ENCODE results near the gene MACROH2A2.
"Not testable (repeated sequence)": the region's sequence is repeated elsewhere in the genome, so short reads cannot be mapped to it uniquely, and the experiment has no call there.

Gene MACROH2A2

GRCh38 chr10:70101068-70101562 lies 48.5 kb downstream of the MACROH2A2 start:
- not testable (repeated sequence) for DNase-seq (ENCODE audit: low read depth in 2 of 2)

DNA sequence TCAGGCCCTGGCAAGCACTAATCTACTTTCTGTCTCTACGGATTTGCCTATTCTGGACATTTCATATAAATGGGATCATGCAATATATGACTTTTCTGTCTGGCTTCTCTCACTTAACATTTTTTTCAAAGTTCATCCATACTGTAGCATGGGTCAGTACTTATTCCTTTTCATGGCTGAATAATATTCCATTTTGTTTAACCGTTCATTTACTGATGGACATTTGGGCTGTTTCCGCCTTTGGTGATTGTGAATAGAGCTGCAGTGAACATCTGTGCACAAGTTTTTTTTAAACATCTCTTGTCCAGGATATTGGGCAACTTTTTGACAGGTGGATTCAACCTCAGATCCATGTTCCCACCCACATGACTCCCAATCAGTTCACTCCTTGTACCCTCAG lies 49.0 kb downstream of the MACROH2A2 start:
- DNase-seq (ENCODE audit: low read depth in 2 of 2): no peak

DNA sequence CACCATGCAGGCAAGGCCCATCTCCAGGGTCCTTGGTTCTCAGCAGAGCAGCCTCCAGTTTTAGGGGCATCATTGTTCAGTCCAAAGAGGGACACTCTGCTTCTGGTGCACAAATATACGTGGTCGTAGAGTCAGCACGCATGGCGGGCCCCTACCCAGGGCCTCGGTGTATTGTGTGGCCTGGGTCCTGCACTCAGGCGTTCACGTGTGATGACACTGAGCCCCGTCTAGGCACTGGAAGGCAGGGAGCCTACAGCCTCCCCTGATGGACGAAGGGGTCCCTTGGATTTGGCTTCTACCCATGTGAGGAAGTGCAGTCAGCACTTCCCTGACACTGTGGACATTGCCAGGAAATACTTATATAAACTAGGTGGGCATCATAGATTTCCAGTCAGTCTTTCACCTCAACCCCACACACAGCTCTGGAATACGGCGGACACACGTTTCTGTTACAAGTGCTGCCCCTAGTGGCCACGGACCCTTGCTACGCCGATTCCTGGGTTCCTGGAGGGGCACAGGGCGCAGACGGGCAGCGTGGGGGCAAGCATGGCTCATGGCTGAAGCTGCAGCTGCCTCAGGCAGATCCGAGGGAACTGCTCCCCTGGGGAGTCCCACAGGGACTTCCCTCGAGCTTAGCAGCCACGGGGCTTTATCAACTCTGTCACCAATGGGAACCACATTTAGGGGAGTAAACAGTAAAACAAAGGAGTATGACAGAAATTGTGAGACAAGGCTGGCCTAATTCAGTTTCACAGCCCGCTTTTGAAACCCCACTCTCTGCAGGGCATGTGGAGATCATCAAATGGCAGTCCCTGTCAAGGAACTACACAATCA lies 54.5 kb downstream of the MACROH2A2 start:
- no peak for DNase-seq (ENCODE audit: low read depth in 2 of 2)

- DNase-seq (ENCODE audit: low read depth in 2 of 2): no peak
Observed at GRCh38 chr10:70109064-70109729, 56.6 kb downstream of the MACROH2A2 start.

DNA sequence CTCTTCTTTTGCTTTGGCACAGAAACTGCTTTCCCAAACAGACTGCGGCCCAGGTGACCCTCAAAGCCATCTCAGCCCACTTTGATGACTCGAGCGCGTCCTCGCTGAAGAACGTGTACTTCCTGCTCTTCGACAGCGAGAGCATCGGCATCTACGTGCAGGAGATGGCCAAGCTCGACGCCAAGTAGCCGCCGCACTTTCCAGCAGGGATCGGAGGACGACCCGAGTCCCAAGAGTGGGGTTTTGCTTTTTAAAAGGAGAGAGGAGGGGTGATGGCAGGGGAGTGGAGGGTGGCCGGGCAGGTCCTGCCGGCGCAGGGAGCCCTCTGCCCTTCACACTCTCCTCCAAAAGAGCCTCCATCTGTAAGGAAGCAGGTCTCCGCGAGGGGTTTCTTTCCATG lies 58.9 kb downstream of the MACROH2A2 start:
- no peak for DNase-seq (ENCODE audit: low read depth in 2 of 2)

- DNase-seq (ENCODE audit: low read depth in 2 of 2): no peak
Observed at GRCh38 chr10:70112071-70112470, 59.4 kb downstream of the MACROH2A2 start.

DNA sequence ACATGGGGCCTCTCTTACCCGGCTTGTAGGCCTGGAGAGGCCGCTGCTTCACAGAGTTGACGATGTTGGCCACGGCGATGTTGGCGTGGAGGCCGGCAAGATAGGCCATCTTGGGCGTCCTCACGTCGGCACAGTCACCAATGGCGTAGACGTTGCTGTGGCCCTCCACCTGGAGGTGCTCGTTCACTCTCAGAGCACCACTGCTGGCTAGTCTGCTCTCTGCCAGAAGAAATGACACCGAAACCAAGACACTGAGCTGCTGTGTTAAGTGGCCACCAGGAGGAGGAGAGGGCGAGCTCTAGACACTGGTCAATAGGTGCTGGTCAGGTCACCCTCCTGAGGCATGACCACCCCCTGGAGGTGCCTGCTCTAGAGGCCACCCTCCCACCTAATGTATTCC lies 62.3 kb downstream of the MACROH2A2 start:
- no peak for DNase-seq (ENCODE audit: low read depth in 2 of 2)

GRCh38 chr10:70115948-70116682 lies 63.5 kb downstream of the MACROH2A2 start:
- peak in 1 of 2 donors; percentile 27 for DNase-seq (ENCODE audit: low read depth in 2 of 2)

DNA sequence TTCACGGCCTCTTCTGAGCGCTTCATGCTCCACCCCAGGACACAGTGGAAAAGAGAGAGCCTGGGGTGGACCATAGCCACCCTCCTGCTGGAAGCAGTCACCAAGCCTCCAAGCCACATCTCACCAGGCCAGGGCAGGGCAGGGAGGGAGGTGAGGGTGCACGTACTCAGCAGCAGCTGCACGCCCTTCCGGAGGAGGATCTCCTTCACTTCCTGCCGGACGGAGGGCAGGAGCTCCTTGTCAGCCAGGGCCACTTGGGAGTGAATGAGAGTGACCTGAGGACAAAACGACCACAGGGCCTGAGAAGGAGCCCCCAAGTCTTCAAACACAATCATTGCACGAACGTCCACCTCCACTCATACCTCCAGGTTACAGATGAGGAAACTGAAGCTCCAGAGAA lies 65.0 kb downstream of the MACROH2A2 start:
- DNase-seq (ENCODE audit: low read depth in 2 of 2): no peak

DNA sequence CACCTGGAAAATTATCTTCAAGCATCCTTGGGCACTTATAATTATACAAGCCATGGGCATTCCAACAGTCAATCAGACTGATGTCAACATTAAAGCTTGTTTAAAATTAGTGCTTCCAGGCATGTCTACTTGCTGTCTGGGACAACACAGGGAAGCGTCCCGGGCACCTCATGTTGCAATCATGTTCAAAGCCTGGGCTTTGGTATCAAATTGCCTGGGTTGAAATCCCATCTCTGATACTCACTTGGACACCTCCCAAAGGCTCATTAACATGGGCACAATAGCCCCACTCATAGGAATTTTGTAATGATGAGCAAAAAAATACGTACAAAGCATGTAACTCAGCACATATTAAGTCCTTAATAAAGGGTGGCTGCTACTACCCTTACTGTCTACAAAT lies 65.5 kb downstream of the MACROH2A2 start:
- DNase-seq (ENCODE audit: low read depth in 2 of 2): no peak

GRCh38 chr10:70119197-70119596 lies 66.6 kb downstream of the MACROH2A2 start:
- DNase-seq (ENCODE audit: low read depth in 2 of 2): no peak

DNA sequence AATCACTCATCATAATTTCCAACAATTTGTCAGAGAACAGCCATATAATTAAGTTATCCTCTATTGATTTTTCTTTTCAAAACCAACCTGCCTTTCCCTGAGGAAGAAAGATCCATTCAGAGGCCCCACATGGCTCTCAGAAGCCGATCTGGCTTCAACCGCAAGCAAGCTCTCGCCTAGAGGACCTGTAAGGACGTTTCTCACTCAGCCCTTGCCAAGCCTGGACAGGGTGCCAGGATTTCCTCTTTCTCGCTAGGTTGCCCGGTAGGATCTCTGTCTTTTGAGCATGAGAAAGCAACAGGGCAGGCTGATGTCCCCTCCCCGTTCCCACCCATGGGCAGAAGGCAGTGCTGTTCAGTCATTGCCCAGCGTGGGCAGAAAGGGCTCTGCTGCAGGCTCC lies 67.0 kb downstream of the MACROH2A2 start:
- no peak for DNase-seq (ENCODE audit: low read depth in 2 of 2)

DNA sequence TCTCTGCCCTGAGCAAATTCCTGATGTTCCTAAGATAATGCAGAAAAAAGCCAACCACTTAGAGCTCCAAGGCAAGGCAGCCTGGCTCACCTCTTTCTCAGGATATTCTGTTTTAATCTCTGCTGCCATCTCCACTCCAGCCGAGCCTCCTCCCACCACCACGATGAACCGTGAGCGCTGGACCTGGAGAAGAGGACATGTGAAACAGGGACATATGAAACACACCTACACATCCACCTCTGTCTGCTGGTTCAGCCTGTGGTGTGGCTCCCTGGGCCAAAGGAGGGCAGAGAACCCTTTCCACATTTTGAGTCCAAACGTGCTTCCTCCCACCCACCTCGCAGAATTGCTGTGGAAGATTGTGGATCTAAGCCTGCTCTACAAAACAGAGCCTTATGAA lies 67.8 kb downstream of the MACROH2A2 start:
- DNase-seq (ENCODE audit: low read depth in 2 of 2): no peak

DNA sequence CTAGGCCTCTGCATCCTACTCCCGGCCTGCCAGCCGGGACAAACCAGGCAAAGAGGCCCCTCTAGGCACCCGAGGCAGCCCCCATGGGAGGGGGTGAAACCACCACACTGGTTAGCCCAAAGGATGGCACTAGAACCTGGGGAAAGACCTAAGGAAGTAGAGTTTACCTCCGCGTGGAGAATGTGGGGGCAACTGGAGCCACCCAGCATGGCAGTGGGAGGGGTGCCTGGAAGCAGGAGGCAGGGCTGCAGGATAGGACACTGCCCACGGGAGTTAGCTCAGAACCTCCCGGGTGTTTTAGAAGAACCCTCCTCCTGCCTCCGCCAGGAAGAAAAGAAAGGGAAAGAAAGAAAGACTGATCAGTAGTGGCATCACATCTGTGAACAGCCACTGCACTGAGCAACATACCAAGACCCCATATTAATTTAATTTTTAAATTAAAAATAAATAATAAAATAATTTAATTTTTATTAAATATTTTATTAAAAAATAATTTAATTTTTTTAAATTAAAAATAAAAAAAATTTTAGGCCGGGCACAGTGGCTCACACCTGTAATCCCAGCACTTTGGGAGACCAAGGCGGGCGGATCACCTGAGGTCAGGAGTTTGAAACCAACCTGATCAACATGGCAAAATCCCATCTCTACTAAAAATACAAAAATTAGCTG lies 68.8 kb downstream of the MACROH2A2 start:
- no peak for DNase-seq (ENCODE audit: low read depth in 2 of 2)

- no peak for DNase-seq (ENCODE audit: low read depth in 2 of 2)
Observed at GRCh38 chr10:70122742-70123141, 70.1 kb downstream of the MACROH2A2 start.

- not testable (repeated sequence) for DNase-seq (ENCODE audit: low read depth in 2 of 2)
Observed at GRCh38 chr10:70123166-70123565, 70.5 kb downstream of the MACROH2A2 start.

DNA sequence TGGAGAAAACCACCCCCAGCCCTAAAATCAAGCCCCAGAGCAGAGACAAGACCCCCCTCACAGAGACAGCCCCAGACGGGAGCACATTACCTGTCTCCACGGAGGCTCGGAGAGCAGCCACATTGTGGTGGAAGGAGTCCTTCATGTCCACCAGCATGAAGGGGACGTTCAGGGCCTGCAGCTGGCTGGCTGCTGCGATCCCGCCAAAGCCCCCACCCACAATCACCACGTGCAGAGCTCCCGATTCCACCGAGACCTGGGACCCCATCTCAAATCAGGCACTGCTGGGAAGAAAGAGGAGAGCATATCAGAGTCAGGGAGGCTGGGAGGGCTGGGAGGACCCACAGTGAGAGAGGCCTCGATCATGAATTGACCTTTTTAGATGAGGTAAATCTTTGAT lies 71.2 kb downstream of the MACROH2A2 start:
- no peak for DNase-seq (ENCODE audit: low read depth in 2 of 2)

GRCh38 chr10:70124415-70124814 lies 71.8 kb downstream of the MACROH2A2 start:
- DNase-seq (ENCODE audit: low read depth in 2 of 2): no peak

DNA sequence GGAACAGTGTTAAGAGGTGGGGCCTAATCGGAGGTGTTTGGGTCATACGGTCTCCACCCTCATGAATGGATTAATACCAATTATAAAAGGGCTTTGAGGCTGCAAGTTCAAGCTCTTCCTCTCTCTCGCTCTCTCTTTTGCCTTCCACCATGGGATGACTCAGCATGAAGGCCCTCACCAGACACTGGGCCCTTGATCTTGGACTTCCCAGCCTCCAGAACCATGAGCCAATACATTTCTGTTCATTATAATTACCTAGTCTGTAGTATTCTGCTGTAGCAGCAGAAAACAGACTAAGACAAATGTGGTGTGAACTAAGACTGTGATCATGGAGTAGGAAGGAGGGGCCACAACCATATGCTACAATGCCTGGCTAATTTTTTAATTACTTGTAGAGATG lies 72.3 kb downstream of the MACROH2A2 start:
- DNase-seq (ENCODE audit: low read depth in 2 of 2): no peak

DNA sequence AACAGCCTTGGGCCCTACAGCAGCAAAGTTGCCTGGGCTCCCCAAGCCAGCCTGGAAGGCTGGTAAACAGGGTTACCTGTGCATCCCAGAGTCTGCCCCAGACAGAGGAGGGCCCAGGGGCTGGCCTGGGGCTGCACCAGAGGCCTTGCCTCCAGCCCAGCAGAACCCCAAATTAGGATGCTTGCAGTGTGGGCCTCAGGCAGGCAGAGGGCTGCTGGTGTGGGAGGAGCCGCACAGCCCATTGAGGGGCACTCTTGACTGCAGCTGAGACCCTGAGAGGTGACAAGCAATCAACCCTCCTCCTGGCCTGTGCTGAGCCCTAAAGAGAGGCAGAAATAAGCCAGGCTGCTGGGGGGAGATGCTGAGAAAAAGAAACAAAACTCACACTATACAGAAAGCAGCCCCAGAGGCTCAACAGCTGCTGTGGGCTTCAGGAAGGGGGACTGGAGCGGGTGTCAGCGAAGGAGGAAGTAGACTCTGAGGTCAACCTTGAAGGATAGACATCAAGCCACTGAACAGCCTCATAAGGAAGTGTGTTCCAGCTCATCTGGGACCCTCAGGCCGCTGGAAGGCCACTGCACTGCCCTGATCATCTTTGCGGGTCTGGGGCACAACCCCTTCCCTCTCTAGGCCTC lies 73.4 kb downstream of the MACROH2A2 start:
- DNase-seq (ENCODE audit: low read depth in 2 of 2): no peak

DNA sequence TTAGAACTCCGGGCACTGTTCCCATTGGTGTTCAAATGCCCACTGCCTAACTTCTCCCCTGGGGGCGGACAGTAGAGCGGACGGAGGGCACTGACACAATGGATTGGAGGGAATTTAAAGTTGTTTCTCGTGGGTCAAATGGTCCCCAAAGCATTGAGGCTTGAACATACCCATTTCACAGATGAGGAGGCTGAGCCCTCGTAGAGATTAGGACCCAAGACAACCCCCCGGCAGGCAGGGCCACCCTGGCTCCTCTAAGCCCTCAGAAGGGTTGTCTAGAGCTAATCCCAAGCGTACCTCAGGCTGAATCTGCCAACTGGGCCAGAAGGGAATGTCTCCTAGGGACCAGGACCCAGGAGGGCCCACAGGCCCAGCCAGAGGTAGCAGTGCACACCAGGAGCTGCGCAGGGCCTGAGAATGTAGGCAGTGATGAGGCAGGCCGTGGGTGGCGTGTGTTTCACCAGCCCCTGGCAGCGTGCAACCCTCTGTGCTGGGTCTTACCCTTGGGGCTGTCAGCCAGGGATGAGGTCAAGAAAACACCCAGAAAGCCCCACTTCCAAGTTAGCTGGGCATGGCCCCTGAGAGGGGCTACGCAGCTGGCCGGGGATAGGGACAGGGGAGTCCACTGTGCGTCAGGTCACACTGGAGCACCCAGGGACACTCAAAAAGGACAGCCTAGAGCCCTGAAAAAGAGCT lies 74.2 kb downstream of the MACROH2A2 start:
- no peak for DNase-seq (ENCODE audit: low read depth in 2 of 2)
